ENCODE measurements around the gene ELFN1.

The ELFN1 gene

DNA sequence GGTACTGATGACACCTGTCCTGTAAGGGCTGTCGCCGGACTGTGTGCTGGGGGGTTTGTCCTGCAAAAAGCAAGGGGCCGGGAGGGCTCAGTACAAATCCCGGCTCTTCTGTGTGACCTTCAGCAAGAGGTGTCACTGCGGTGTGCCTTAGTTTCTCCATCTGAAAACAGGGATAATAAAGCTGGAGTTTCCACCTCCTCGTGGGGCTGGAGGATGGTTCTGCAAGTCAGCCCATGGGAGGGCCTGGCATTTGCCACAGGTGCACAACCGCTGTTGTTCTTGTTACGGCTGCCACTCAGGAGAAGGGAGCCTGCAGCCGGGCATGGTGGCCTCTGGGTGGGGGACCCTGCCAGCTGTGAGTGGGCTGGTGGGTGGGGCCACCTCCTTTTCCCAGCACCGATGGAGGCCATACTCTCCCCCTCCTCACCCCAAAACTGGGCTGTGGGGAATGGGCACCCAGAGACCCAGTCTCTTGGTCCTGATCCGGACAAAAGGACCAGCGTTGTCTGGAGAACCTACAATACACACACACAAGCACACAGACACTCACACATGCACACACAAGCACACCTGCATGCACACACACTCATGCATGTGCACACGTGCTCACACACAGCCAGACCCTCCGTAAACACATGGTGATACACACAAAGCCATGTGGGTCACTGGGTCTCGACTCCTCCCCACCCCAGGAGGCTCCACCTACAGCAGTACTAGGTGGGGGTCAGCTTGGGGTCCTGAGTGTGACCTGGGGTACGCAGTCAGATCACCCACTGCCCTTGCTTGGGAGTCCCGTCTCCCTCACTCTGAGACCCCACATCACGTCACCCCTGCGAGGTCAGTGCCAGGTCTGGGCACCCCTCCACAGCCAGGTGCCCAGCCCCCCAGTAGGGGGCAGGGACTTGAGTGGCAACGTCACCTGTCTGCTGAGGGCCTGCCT, 34.1 kb downstream of the ELFN1 start:
- H3K4me3 ChIP-seq (ENCODE audit: low read length): no peak overlapping the region
- no peak for DNase-seq (ENCODE audit: low read depth, low spot score)

DNA sequence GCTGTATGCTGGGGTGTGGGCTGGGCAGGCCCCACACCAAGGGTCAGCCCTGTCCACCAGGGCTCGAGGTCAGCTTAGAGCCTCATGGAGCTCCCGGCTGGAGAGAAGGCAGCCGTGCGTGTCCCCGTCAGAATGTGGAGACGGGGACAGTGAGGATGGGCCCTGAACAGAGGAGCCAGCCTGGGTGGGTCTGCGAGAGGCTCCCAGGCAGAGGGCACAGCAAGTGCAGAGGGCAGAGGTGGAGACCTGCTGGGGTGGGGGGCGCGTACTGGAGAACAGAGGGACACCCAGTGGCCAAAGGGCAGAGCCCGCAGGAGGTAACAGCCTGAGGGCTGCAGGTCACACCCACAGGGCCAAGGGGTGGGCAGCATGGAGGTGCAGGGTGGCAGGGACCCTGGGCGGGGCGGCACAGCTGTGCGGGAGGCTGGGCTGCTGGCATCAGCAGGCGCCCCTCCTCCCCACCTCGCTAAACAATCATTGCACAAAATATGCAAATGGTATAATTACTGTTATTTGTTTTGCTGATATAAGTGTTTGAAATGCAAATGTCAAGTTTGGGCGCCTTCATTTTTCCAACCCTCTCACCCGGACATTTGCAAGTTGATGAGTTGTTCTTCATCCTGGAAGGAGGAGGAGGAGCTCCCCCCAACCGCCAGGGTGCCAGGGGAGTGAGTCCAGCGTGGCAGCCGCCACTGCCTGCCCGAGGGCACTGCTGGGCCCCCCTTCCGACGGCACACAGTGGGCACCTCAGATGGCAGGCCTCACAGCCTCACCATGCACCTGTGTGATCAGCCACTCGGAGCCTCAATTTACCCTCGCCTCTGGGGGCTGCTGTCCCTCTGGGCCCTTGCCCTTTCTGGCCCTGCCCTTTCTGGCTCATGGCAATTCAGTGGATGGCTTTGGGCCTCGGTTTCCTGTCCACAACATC, 35.0 kb downstream of the ELFN1 start:
- no peak for DNase-seq (ENCODE audit: low read depth, low spot score)
- H3K4me3 ChIP-seq (ENCODE audit: low read length): no peak overlapping the region

DNA sequence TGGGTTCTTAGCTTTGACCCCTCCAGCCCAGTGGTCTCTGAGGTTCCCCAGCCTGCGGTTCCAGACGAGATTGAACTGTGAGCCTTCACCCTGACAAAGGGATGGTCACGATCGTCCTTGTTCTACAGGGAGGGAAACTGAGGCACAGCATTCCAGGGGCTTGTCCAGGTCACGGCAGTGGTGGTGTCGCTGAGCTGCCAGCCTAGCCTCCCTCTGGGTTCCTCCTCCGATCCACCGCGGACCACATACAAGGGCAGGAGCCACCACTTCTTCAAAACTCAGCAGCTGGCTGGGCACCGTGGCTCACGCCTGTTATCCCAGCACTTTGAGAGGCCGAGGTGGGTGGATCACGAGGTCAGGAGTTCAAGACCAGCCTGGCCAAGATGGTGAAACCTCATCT, 35.8 kb downstream of the ELFN1 start:
- no peak overlapping the region for H3K4me3 ChIP-seq (ENCODE audit: low read length)
- DNase-seq (ENCODE audit: low read depth, low spot score): no peak

DNA sequence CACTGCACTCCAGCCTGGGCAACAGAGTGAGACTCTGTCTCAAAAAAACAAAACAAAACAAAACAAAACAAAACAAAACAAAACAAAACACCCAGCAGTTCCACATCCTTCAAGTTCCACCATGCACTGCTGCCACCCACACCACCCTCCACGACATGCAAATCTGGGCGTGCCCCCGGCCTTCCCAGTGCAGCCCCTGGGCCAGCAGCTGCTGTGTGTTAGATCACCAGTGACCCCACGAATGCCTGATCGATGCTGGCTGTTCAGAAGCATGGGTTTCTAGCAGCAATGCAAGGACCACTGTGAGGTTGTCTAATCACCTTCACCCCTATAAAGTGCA, 36.3 kb downstream of the ELFN1 start:
- DNase-seq (ENCODE audit: low read depth, low spot score): no peak
- H3K4me3 ChIP-seq (ENCODE audit: low read length): no peak overlapping the region

DNA sequence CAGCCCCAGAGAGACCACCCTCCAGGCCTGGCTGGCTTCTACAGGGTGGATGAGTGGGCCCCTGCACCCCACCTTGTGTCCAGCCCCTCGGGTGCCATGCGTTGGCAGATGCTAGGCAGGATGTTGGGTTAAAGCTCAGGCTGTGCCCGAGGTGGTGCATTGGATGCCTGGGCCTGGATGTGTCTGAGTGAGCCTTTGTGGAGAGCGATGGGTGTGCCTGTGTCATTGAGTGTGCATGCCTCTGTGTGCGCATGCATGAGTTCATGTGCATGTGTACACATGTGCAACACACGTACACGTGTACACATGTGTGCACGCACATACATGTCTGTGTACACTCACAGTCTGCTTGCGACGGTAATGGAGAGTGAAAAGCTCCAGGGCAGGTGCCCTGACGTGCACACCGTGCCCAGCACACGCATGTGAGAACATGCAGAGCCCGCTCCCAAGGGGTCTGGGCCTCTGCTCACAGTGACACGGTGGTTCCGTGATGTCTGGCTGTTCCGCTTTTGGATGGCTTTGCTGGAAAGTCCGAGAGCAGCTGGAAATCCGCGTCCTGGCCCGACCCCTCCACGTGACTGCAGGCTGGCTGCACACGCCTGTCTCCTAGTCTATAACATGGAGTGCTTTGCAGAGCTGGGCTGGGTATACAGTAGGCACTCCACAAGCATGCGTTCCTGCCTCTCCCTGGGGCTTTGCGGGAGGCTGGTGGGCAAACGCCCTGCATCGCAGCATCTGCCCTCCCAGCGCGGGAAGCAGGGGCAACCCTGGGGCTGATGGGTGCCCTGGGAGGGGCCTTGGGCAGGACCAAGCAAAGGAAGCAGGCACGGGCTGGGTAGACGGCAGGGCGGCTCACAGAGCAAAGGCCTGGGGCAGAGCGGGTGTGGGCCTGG, 36.9 kb downstream of the ELFN1 start:
- no peak overlapping the region for H3K4me3 ChIP-seq (ENCODE audit: low read length)
- no peak for DNase-seq (ENCODE audit: low read depth, low spot score)

DNA sequence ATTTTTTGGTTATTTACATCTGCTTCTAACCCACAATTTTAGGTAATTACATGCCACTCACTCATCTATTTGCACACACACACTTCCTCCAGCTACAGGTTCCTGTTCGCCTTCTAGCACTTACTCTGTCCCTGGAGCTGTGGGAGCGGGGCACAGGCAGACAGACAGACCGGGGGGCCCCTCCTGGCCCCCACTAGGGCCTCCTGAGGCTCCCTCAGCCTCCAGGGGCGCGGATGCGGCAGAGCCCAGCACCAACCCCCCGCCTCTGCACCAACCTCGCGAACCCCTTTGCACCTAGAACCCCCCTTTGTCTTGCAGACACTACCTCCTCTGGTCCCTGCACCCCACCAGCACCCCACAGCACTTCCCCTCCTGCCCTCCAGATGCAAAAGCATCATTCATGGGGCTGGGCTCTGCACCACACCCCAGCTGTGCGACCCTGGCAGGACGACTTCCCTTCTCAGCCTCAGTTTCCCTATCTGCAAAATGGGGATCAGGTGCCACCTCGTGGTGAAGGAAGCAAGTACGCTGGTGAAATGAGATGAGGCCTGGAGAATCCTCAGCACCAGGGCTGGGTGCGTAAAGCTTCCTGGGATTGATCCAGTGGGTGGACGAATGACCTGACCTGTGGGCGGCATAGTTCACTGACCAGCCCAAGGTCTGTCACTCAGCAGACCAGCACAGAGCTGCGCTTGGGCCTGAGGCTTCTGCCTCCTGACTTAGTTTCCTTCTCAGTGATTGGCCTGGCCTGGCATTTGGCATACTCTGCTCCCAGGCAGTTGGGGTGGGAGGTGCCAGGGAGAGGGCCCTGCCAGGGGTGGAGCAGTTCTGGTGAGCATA, 37.9 kb downstream of the ELFN1 start:
- no peak for DNase-seq (ENCODE audit: low read depth, low spot score)
- H3K4me3 ChIP-seq (ENCODE audit: low read length): no peak overlapping the region

DNA sequence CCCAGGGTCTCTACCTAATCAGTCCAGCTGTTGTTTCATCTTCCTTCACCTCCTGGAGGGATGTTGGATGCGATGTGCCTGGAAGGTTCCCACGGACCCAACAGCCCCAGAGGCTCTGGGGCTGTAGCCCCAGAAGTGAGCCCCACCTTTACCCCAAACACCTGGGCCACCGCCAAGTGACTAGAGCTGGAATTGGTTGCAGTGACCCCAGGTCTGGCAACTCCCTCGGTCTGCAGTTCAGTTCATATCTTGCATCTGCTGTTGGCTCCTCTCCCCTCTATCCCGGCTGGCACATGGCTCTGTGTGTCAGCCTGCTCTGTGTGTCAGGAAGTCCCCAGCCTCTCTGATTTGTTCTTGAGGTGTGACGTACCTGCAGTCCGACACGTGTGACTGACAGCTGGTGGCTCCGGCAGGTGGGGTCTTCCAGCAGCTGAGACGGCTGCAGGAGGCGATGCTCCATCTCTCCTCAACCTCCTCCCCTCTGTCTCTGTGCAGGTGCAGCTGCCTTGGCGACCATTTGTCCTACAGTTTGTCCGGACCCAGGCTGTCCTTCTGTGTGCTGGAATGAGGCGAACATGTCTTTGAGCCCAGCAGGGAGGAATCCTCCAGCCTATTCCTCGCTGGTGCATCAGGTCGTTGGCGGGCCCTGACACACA, 38.6 kb downstream of the ELFN1 start:
- H3K4me3 ChIP-seq (ENCODE audit: low read length): no peak overlapping the region
- no peak for DNase-seq (ENCODE audit: low read depth, low spot score)

DNA sequence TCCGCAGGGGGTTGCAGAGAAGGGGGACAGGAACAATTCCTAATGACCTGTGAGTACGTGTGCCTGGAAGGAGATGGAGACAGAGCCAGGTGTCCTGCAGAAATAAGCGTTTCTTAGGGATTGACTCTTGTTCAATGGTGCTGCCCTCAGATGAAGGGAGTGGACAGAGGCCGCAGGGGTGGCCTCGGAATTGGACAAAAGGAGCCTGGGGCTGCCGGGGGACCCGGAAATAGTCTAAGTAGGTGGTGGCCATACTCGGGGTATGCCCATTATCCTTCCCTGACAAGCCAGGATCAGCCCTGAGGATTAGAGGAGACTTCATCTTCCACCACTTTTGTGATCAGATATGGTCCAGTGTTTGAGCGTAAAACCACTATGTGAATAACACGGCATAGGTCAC, 39.2 kb downstream of the ELFN1 start:
- no peak for DNase-seq (ENCODE audit: low read depth, low spot score)
- H3K4me3 ChIP-seq (ENCODE audit: low read length): no peak overlapping the region

DNA sequence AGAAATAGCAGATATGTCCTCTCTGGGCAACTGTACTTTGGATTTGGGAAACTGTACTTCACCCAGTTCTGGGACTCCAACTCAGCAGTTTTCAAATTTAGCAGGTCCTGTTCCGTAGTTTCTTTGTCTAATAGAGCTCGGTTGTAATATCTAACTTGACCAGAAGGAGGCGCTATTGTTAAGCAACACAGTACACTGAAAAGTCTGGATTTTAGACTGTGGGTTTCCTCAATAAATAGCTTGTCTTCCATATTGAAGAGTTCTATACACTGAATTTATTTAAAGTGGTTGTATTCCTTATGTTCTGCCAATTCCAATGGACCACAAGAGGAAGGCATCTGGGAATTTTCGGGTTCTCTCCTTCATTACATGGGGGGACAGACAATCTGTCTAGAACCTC, 39.8 kb downstream of the ELFN1 start:
- no peak for DNase-seq (ENCODE audit: low read depth, low spot score)
- no peak overlapping the region for H3K4me3 ChIP-seq (ENCODE audit: low read length)

DNA sequence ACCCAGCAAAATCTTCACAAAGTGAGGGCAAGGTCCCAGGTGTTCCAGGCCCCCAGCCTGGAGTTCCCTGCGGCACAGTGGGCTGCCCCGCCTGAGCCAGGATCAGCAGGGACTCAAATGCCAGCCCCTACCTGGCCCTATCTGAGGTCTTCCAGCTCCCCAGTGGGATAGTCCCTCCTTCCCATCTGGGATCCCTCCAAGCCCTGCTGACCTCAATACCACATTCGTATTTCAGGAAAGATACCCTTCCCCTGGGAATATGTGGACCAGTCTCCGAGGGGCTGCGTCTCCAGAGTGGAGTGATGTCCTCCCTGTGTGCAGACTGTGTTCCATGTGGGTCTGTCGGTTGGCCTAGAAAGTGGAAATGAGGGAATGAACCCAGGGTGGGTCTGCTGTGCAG, 40.9 kb downstream of the ELFN1 start:
- DNase-seq (ENCODE audit: low read depth, low spot score): no peak
- H3K4me3 ChIP-seq (ENCODE audit: low read length): no peak overlapping the region

DNA sequence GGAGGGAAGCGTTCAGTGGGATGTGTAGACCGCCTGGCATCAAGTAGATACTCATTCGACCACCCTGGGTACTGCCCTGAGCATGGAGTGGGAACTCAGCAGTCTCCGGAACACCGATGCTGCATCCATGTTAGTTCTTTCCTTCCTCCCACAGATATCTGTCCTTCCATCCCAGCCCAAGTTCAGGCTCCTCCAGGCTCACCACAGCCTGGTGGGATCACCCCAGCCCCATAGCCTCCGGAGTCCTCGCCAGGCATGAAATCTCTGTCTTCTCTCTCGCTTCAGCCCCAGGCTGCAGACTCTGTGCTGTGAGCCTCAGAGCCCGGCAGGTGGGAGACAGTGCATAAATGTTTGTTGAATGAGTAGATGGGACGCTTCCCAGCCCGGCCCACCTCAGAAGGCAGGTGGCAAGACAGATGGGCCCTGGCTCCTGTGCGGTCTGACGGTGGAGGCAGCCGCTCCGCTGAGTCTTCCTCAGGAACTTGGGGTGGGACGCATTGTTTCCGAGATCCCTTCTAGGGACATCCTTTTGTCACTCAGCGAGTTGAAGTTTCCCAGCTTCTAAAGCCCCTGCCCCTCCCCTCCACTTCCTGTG, 42.9 kb downstream of the ELFN1 start:
- DNase-seq (ENCODE audit: low read depth, low spot score): no peak
- no peak overlapping the region for H3K4me3 ChIP-seq (ENCODE audit: low read length)

DNA sequence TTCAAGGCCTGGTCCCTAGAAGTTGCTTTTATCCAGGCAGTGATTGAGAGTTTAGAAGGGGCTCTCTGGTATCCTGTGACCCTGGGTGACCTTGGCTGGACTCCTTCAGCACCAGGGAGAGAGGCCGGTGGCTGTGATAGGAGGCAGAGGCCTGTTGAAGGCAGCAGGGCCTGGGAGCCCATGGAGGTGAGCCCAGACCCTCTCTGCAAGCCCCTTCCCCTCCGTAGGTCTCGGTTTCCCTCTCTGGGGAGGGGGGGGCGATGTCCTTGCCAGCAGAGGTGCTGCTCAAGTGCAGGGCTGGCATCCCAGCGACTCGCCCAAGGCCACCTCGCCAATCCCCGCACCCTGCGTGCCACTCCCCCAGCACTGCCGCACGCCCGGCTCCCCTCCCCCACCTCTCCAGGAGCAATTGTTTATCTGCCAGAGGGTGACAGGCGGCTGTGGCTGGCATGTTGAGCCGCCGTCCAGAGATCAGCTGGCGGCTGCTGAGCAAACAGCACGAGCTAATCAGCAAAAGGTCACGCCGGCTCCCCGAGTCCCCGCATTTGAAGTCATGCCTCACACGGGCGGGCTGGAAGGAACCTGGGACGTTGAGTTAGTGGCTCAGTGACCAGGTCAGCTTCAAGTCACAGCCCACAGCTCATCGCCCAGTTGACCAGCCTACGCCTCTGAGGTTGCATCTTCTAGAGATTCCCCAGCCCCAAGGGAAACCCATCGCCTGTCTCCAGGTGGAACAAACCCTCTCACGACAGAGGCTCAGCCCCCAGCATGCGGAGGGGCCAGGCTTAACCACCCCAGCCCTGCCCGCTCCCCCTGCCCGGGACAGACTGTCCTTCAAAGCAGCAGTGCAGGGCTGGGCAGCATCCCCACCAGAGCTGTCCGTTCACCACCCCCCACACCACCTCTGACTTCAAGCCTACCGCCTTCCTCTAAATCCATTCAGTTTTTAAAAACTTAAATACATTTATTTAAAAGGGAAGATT, 43.7 kb downstream of the ELFN1 start:
- H3K4me3 ChIP-seq (ENCODE audit: low read length): no peak overlapping the region
- no peak for DNase-seq (ENCODE audit: low read depth, low spot score)

DNA sequence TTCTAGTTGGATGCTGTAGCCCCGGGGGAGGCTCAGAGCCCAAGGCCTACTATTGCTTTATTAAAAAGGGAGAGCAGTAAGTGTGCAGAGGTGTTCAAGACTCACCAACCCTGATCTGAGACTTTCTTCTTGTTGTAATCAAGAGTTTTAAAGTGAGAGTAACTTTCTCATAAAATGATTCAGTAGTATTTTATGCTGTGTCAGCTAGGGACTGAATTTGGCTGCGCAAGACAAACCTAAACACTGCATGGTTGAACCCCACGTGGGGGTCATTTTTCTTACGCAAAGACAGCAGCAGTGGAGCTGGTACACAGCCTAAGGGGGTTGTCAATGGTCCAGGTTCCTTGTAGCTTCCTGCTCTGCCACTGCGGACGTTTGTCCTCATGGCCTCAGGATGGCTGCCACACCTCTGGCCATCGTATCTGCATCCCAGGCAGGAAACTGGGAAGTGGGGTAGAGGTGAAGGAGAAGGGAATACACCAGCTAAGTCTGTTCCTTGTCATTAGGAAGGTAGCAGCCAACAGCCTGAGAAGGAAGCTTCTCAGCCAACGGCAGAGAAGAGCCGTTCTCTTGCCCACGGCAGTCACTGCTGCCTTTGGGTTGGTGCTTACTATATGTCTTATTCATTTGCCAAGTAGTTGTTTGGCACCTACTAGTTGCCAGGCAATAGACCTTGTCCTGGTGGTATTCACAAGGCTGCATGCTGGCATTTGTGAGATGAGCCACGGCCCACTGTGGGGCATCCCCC, 44.7 kb downstream of the ELFN1 start:
- DNase-seq (ENCODE audit: low read depth, low spot score): no peak

DNA sequence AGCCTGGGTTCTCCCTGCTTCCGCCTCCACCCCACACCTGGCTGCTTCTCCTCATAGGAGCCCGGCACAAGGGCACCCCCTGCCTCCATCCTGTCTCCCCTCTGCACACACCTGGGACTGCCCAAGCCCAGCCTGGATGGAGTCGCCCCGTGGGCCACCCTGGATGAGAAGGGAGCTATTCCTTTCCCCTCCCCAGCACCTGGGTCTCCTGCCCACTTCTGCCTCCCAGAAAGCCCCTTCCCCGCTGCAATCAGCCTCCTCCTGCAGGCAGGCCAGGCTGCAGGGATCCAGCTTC, 45.2 kb downstream of the ELFN1 start:
- DNase-seq (ENCODE audit: low read depth, low spot score): no peak

More for the DNA sequence above, 44.7 kb downstream of the ELFN1 start:
- no peak overlapping the region for H3K4me3 ChIP-seq (ENCODE audit: low read length)

DNA sequence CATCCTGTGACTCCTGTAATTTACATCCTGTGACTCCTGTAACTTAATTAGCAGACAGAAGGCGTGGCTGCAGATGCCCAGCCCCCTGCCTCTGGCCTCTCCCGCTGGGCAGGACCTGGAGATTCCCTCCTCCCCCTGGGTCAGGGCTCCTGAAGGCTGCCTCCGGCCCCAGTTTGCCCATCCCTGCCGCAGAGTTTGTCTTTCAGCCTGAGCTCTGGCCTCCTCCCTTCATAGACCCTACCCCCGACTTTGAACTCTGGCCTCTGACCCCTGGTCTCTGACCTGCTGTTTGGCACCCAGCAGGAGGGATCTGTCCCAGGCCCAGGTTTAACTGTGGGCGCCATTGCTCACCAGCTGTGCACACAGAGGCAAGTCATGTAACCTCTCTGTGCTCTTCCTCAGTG, 45.6 kb downstream of the ELFN1 start:
- no peak overlapping the region for H3K4me3 ChIP-seq (ENCODE audit: low read length)

More for the DNA sequence above, 45.2 kb downstream of the ELFN1 start:
- H3K4me3 ChIP-seq (ENCODE audit: low read length): no peak overlapping the region

More for the DNA sequence above, 45.6 kb downstream of the ELFN1 start:
- DNase-seq (ENCODE audit: low read depth, low spot score): no peak
